GM12865 (cell line): ENCODE data around the gene KDM6B.

Experiments
- DNase-seq: peaks from one replicate; pipeline ENCODE4 v3.0.0; 2010; ENCODE audit warnings: low read depth
- H3K4me3 ChIP-seq: 2 replicates; pipeline ENCODE4 v1.5.1; 2011; ENCODE audit warnings: mild to moderate bottlenecking, low read depth, low read length, control low read depth
- TF ChIP-seq, protein P1 (sequence below): IDR thresholded peaks from 2 replicates; pipeline ENCODE4 v1.5.1; 2011; ENCODE audit warnings: low read length, control low read depth, low read depth, inconsistent platforms; ENCODE audit not compliant: insufficient read depth; ENCODE audit errors: missing control alignments

Gene KDM6B, protein sequence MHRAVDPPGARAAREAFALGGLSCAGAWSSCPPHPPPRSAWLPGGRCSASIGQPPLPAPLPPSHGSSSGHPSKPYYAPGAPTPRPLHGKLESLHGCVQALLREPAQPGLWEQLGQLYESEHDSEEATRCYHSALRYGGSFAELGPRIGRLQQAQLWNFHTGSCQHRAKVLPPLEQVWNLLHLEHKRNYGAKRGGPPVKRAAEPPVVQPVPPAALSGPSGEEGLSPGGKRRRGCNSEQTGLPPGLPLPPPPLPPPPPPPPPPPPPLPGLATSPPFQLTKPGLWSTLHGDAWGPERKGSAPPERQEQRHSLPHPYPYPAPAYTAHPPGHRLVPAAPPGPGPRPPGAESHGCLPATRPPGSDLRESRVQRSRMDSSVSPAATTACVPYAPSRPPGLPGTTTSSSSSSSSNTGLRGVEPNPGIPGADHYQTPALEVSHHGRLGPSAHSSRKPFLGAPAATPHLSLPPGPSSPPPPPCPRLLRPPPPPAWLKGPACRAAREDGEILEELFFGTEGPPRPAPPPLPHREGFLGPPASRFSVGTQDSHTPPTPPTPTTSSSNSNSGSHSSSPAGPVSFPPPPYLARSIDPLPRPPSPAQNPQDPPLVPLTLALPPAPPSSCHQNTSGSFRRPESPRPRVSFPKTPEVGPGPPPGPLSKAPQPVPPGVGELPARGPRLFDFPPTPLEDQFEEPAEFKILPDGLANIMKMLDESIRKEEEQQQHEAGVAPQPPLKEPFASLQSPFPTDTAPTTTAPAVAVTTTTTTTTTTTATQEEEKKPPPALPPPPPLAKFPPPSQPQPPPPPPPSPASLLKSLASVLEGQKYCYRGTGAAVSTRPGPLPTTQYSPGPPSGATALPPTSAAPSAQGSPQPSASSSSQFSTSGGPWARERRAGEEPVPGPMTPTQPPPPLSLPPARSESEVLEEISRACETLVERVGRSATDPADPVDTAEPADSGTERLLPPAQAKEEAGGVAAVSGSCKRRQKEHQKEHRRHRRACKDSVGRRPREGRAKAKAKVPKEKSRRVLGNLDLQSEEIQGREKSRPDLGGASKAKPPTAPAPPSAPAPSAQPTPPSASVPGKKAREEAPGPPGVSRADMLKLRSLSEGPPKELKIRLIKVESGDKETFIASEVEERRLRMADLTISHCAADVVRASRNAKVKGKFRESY (N-terminal part only)

DNA sequence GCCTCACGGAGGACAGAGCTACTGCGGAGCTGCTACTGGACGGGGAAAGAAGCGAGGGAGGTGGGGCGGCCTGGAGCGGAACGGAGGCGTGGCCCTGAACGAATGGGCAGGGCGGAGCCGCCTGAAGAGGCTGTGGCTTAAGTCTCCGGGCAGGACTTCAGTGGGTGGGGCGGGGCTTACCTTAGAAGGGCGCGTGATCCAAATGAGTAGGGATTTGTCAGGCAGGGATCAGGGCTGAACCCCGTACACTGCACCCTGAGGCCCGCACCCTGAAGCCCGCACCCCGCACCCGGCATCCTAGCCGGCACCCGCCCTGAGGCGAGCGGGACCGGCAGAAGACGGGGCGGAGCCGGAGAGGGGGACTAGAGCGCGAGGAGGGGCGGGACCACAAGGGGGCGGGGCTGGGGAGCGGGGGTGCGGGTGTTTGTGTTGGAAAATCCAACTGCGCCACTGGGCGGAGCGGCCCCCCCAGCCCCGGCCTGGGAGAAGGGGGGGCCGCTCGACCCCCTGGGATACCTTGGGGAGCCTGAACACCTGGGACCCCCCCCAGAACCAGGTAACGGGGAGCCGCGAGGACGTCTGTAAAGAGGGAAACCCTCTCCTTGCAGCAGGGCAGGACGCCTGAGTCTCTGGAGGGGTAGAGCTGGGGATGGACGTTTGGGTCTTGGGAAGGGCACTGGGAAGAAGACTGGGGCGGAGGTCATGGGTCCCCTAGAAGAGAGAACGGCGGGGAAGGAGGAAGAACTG, at the start of gene KDM6B:
Gene KDM6B (plus strand): TSS at position 423 of the 747 bp plus-strand sequence. CDS start 11,338 bp downstream, outside the sequence.
- peak within 1 kb of the TSS; percentile 80 for H3K4me3 ChIP-seq
- TF ChIP-seq, protein P1, sequence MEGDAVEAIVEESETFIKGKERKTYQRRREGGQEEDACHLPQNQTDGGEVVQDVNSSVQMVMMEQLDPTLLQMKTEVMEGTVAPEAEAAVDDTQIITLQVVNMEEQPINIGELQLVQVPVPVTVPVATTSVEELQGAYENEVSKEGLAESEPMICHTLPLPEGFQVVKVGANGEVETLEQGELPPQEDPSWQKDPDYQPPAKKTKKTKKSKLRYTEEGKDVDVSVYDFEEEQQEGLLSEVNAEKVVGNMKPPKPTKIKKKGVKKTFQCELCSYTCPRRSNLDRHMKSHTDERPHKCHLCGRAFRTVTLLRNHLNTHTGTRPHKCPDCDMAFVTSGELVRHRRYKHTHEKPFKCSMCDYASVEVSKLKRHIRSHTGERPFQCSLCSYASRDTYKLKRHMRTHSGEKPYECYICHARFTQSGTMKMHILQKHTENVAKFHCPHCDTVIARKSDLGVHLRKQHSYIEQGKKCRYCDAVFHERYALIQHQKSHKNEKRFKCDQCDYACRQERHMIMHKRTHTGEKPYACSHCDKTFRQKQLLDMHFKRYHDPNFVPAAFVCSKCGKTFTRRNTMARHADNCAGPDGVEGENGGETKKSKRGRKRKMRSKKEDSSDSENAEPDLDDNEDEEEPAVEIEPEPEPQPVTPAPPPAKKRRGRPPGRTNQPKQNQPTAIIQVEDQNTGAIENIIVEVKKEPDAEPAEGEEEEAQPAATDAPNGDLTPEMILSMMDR = no peak
- DNase-seq = peak; percentile 89

DNA sequence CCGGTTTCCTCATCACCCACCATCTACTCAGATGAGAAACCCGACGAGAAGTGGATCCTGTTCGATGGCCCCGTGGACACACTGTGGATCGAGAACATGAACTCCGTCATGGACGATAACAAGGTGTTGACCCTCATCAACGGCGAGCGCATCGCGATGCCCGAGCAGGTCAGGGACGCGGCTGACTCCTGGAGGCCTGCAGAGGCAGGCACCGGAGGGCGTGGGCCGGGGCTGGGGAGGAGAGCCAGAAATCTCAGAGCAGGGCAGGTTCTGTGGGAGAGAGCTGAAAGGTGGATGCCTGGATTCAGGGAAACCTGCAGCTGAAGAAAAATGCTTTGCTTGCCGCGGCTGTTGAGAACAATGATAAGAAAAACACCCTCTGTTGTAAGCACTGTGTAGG, 47.2 kb upstream of the KDM6B start:
- TF ChIP-seq, protein P1 = no peak
- H3K4me3 ChIP-seq = no peak overlapping the region
- DNase-seq = no peak

DNA sequence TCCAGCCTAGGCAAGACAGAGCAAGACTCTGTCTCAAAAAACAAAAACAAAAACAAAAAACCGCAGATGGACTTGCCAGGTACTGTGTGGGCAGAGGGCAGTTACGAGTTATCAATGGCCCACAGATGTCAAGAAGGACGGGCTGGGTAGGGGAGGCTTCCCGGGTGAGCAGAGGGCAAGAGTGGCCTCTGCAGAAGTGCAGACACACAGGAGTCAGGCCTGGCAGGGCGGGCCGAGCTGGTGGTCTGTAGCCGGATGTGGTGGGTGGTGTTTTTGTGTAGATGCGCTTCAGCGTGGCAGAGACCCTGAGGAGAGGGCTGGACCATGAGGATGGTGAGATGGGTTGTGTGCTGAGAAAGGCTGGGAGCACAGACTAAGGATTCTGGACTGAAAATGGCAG, 44.9 kb upstream of the KDM6B start:
- no peak for DNase-seq
- TF ChIP-seq, protein P1 = no peak

DNA sequence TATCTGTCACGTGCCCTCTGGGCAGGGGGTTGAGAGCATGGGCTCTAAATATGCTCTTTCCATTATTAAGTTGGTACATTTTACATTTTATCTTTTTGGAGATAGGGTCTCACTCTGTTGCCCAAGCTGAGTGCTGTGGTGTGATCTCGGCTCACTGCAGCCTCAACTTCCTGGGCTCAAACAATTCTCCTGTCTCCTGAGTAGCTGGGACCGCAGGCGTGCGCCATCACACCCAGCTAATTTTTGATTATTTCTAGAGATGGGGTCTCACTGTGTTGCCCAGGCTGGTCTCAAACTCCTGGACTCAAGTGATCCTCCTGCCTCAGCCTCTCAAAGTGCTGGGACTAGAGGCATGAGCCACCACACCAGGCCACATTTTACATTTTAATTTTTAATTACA, 43.9 kb upstream of the KDM6B start:
- TF ChIP-seq, protein P1 = no peak
- no peak overlapping the region for H3K4me3 ChIP-seq
- DNase-seq = no peak

More for the DNA sequence above, 44.9 kb upstream of the KDM6B start:
- H3K4me3 ChIP-seq = no peak overlapping the region

DNA sequence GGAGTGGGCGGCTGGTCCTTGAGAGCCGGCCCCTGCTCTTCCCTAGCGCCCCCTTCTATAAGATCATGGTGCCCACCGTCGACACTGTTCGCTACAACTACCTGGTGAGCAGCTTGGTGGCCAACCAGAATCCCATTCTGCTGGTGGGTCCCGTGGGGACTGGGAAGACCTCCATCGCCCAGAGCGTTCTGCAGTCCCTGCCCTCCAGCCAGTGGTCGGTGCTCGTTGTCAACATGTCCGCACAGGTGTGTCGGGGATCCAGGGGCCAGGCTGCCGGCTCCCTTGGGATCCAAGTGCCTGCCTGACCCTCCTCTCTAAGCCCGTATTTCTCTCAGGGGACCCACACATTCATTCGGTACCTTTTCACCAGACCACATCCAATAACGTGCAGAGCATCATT, 41.4 kb upstream of the KDM6B start:
- TF ChIP-seq, protein P1 = no peak
- H3K4me3 ChIP-seq = no peak overlapping the region
- no peak for DNase-seq

DNA sequence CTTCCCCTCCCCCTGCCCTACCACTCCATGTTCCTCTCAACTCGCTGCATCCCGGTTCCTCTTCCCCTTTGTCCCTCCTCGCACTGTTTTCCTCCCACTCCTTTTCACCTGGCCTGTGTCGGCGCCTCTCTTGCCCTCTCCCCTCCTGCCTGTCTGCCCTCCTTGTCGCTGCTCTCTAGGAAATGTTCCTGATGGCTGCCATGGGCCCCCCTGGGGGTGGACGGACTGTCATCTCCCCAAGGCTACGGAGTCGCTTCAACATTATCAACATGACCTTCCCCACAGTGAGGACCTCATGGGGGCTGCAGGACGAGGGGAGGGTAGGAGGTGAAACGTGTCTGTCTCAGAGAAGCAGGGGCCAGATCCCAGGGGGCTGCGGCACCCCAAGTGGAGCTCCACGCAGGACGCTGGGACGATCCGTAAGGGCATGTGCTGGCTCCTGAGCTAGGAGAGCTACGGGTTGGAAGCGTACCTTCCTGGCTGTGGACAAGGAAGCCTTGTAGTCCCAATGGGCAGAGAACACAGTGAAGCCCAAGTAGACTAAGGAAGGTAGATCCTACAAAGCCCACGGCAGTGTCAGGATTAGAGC, 39.8 kb upstream of the KDM6B start:
- TF ChIP-seq, protein P1 = no peak
- DNase-seq = no peak
- no peak overlapping the region for H3K4me3 ChIP-seq
